GM21423 (cell line): ENCODE results near the gene CSNK1D.
"Not testable (repeated sequence)": the region's sequence is repeated elsewhere in the genome, so short reads cannot be mapped to it uniquely, and the experiment has no call there.

Experiments used
- ATAC-seq: cut with Tn5 transposase; IDR thresholded peaks from one replicate; pipeline ENCODE4 v1.9.1; 2021; ENCODE audit warnings: mild to moderate bottlenecking, moderate library complexity; ENCODE audit not compliant: unreplicated experiment

CSNK1D gene

DNA sequence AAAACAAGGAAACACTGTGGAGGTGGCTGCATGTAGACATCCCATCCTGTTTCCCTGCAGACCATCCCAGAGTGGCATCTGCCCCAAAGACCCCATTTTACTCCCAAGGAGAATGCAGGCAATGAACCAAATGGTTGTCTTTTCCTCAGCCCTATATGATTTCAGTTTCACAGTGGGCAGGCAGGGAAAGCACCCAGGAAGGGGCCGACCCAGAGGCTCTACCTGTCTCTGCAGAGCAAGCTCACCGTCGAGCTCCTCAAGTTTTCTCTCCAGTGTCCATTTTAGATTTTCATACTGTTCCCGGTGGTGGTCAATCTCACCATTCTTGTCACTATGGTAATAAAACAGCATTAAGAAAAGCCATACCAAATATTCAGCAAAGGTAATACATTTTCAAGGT, 75.4 kb downstream of the CSNK1D start:
- ATAC-seq: no peak

DNA sequence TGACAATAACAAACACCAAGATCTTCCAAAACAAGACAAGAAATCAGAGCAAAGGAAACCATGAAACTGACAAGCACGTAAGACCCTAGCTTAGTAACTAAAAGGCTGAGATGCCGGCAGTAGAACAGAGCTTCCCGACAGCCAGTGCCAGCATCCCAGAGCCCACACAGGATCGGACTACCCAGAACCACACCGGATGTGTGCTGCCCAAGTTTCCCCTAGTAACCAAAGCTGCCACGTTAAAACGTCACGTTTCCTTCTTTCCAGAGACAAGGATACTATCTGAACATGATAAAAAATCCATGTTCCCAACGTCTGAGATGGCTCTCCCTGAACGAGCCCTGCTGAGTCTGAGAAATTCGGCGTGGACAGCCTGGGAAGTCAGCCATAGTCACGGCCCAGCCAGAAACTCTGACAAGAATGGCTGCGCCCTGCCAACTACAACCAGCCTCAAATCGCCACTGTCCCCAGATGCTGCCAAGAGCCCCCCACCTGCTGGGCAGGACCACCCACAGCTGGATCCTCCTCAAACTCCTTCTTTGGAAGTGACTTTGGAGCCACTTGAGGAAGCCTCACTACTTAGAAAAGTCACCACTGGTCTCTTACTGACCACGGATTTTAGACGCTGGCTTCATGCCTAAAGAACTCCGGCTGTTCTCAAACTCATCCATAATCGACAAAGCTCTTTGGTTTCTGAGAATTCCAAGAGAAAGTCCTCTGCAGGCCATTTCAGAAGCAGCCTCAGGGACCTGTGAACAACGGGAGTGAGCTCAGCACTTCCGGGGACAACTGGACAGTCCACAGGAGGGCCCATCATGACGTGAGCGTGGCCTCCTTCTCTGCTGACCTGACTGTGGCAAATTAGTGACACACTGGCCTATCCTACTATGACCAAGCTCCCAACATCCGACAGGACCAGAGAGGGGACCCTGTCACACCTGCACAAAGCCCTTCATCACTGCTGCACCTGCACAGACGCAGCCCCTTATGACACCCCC, 77.5 kb downstream of the CSNK1D start:
- ATAC-seq: no peak

DNA sequence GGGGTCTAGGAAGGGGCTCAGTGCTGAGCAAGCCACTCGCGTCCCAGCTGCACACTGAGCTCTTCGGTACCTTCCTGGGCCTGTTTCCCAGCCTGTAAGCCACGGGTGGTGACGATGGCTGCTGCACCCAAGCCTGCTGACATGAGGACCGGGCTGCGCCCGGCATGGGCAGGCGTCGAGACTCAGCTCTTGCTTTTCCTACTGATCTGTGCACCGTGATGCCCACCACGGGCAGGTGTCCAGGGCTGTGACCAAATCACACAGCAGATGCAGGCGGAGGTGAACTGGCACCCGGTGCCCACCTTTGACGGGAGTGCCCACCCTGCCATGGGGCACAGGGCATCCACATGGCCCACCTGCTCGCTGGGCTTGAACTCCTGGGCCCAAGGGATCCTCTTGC, 78.7 kb downstream of the CSNK1D start:
- no peak for ATAC-seq

DNA sequence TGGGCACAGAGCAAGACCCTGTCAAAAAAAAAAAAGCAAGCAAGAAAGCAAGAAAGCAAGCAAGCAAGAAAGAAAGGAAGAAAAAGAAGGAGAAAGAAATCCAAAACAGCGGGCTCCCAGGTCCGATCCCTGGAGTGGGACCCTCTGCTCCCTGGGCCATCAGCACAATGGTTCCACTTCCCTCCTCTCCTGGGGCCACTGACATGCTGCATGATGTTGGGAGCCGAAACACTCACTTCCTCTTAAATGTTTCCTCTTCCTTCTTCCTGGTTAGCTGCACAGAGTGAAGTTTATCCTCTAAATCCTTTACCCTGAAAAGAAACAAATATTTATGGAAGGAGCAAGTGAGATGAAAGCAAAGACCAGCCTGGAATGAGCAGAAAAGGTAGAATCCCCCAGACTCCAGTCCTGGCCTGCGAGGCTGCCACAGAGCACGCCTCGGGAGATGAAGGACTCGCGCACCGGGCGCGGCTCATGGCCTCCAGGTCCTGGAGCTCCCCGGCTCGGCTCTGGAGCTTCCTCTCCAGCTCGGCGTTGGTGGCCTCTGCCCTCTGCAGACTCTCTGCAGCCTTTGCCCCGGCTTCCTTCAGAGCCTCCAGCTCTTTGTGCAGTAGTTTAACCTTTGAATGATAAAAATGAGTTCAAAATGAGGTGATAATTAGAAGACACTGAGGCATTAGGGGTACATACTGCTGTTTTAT, 79.8 kb downstream of the CSNK1D start:
- ATAC-seq: no peak

DNA sequence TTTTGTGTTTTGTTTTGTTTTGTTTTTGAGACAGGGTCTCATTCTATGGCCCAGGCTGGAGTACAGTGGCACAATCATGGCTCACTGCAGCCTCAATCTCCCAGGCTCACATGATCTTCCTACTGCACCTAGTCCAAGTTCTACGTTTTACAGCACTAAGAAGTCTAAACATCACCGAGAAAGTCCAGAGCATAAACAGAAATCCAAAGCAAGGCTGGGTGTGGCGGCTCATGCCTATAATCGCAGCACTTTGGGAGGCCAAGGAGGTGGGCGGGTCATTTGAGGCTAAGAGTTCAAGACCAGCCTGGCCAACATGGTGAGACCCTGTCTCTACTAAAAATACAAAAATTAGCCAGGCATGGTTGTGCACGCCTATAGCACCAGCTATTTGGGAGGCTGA, 80.5 kb downstream of the CSNK1D start:
- not testable (repeated sequence) for ATAC-seq
